Measurements from ENCODE around the gene EFCC1.
A peak's percentile ranks its signal among the peaks of the same experiment; 100 is the strongest.

EFCC1 gene

GRCh38 chr3:129085818-129086217, 84.7 kb downstream of the EFCC1 start:
- TF ChIP-seq TCF4 (CRISPR knock-in tag; IDR thresholded peaks at IDR 0.05; ENCODE audit: borderline replicate concordance) (no peak), ESRRG (CRISPR knock-in tag; IDR thresholded peaks at IDR 0.05) (no peak), CSDC2 (CRISPR knock-in tag; IDR thresholded peaks at IDR 0.05) (no peak), CSRNP3 (CRISPR knock-in tag; IDR thresholded peaks at IDR 0.05) (no peak), RARB (CRISPR knock-in tag; IDR thresholded peaks at IDR 0.05) (no peak), GLIS3 (CRISPR knock-in tag; IDR thresholded peaks at IDR 0.05) (no peak), ZC3H10 (CRISPR knock-in tag; IDR thresholded peaks at IDR 0.05) (no peak), ZNF70 (CRISPR knock-in tag; IDR thresholded peaks at IDR 0.05) (no peak), POU6F1 (CRISPR knock-in tag; IDR thresholded peaks at IDR 0.05; ENCODE audit: borderline replicate concordance, low read depth) (no peak), PATZ1 (CRISPR knock-in tag; IDR thresholded peaks at IDR 0.05; ENCODE audit: borderline replicate concordance) (no peak), ZFP30 (CRISPR knock-in tag; IDR thresholded peaks at IDR 0.05) (no peak), PPARA (CRISPR knock-in tag; IDR thresholded peaks at IDR 0.05; ENCODE audit: borderline replicate concordance) (no peak), ZFP3 (CRISPR knock-in tag; IDR thresholded peaks at IDR 0.05) (no peak), ISL1 (CRISPR knock-in tag; IDR thresholded peaks at IDR 0.05) (no peak), CREB5 (CRISPR knock-in tag; IDR thresholded peaks at IDR 0.05; ENCODE audit: low read depth) (no peak), SNAI2 (CRISPR knock-in tag; IDR thresholded peaks at IDR 0.05) (no peak), OSR1 (CRISPR knock-in tag; IDR thresholded peaks at IDR 0.05) (no peak), ARNTL (CRISPR knock-in tag; IDR thresholded peaks at IDR 0.05; ENCODE audit: borderline replicate concordance, low read depth) (no peak), TOX (CRISPR knock-in tag; IDR thresholded peaks at IDR 0.05; ENCODE audit: borderline replicate concordance) (no peak)
- no peak for ATAC-seq

- peak; percentile 51 for ATAC-seq
- TF ChIP-seq ZNF565 (CRISPR knock-in tag; conservative IDR thresholded peaks at IDR 0.05; ENCODE audit: low read depth) (no peak), PPARA (CRISPR knock-in tag; IDR thresholded peaks at IDR 0.05; ENCODE audit: borderline replicate concordance) (no peak), ESRRG (CRISPR knock-in tag; IDR thresholded peaks at IDR 0.05) (no peak), ISL1 (CRISPR knock-in tag; IDR thresholded peaks at IDR 0.05) (no peak), OSR1 (CRISPR knock-in tag; IDR thresholded peaks at IDR 0.05) (no peak), CSRNP3 (CRISPR knock-in tag; IDR thresholded peaks at IDR 0.05) (no peak)
Observed at GRCh38 chr3:129087138-129087702, 86.1 kb downstream of the EFCC1 start.

- ATAC-seq: peak; percentile 86
Observed at GRCh38 chr3:129087904-129088303, 86.8 kb downstream of the EFCC1 start.

- ATAC-seq: peak; percentile 6
Observed at GRCh38 chr3:129088312-129088711, 87.2 kb downstream of the EFCC1 start.

All from SK-N-SH treated with all-trans-retinoic acid at 6 μM for 48 hours (cell line).